ENCODE data around the gene KCNQ4. TPM values are rescaled to one million over a fixed set of nuclear protein-coding genes. Genes with fewer than 3 reads are reported as not detected.

KCNQ4 gene
- total RNA-seq, 1 donor from 2014 or later, result 79.4 TPM

GRCh38 chr1:40838980-40839942, 55.7 kb downstream of the KCNQ4 start:
- DNase-seq (ENCODE audit: low read depth), result no peak

- DNase-seq (ENCODE audit: low read depth), result no peak
Measured at GRCh38 chr1:40839943-40840335, 56.4 kb downstream of the KCNQ4 start.

GRCh38 chr1:40840526-40841323, 57.1 kb downstream of the KCNQ4 start:
- DNase-seq (ENCODE audit: low read depth), result no peak

GRCh38 chr1:40841602-40842001, 58.0 kb downstream of the KCNQ4 start:
- no peak for DNase-seq (ENCODE audit: low read depth)

- DNase-seq (ENCODE audit: low read depth), result no peak
Measured at GRCh38 chr1:40842207-40842606, 58.6 kb downstream of the KCNQ4 start.

GRCh38 chr1:40842691-40843090, 59.1 kb downstream of the KCNQ4 start:
- DNase-seq (ENCODE audit: low read depth), result no peak

- DNase-seq (ENCODE audit: low read depth), result peak; percentile 43
Measured at GRCh38 chr1:40844079-40844478, 60.5 kb downstream of the KCNQ4 start.

GRCh38 chr1:40844887-40845878, 61.6 kb downstream of the KCNQ4 start:
- no peak for DNase-seq (ENCODE audit: low read depth)

GRCh38 chr1:40845895-40846294, 62.3 kb downstream of the KCNQ4 start:
- DNase-seq (ENCODE audit: low read depth), result no peak

GRCh38 chr1:40847023-40847745, 63.6 kb downstream of the KCNQ4 start:
- DNase-seq (ENCODE audit: low read depth), result peak; percentile 57

GRCh38 chr1:40848530-40849189, 65.1 kb downstream of the KCNQ4 start:
- DNase-seq (ENCODE audit: low read depth), result peak; percentile 74

- peak; percentile 72 for DNase-seq (ENCODE audit: low read depth)
Measured at GRCh38 chr1:40849801-40850592, 66.4 kb downstream of the KCNQ4 start.

GRCh38 chr1:40851643-40852042, 68.1 kb downstream of the KCNQ4 start:
- DNase-seq (ENCODE audit: low read depth), result no peak

GRCh38 chr1:40853113-40853884, 69.7 kb downstream of the KCNQ4 start:
- DNase-seq (ENCODE audit: low read depth), result no peak

GRCh38 chr1:40853885-40854170, 70.2 kb downstream of the KCNQ4 start:
- no peak for DNase-seq (ENCODE audit: low read depth)

- no peak for DNase-seq (ENCODE audit: low read depth)
Measured at GRCh38 chr1:40855513-40855912, 71.9 kb downstream of the KCNQ4 start.

GRCh38 chr1:40856116-40856515, 72.5 kb downstream of the KCNQ4 start:
- DNase-seq (ENCODE audit: low read depth), result no peak

GRCh38 chr1:40856656-40857302, 73.2 kb downstream of the KCNQ4 start:
- DNase-seq (ENCODE audit: low read depth), result no peak

All from myocyte (in vitro differentiated cells).